ENCODE measurements around the gene KIF19. TPM values are rescaled to one million over a fixed set of nuclear protein-coding genes. Genes with fewer than 3 reads are reported as not detected.

Gene KIF19
- total RNA-seq, 4 donors from 2014 or later, result 0.12 to 0.76 TPM; not detected in 2

- H3K27ac ChIP-seq, result no peak overlapping the region
- no peaks in the 10 kb centered on the region for H3K36me3 ChIP-seq
- DNase-seq, result no peak
- WGBS, 2 donors, result 63 to 72% methylated on average over 4 to 5 of the region's 5 CpGs
- no peaks in the 10 kb centered on the region for H3K9me3 ChIP-seq
- H3K27me3 ChIP-seq, result peaks cover 0 to 15% (median 0%) of the 10 kb centered on the region in 4 donors
- H3K4me3 ChIP-seq, result no peak overlapping the region
- intact Hi-C loops (cut with DNase I), result no loop called here
- H3K4me1 ChIP-seq, result peaks cover 0 to 23% (median 4%) of the 10 kb centered on the region in 3 donors
- TF ChIP-seq POLR2A (IDR thresholded peaks at IDR 0.05), result no peak
- TF ChIP-seq, protein P1, sequence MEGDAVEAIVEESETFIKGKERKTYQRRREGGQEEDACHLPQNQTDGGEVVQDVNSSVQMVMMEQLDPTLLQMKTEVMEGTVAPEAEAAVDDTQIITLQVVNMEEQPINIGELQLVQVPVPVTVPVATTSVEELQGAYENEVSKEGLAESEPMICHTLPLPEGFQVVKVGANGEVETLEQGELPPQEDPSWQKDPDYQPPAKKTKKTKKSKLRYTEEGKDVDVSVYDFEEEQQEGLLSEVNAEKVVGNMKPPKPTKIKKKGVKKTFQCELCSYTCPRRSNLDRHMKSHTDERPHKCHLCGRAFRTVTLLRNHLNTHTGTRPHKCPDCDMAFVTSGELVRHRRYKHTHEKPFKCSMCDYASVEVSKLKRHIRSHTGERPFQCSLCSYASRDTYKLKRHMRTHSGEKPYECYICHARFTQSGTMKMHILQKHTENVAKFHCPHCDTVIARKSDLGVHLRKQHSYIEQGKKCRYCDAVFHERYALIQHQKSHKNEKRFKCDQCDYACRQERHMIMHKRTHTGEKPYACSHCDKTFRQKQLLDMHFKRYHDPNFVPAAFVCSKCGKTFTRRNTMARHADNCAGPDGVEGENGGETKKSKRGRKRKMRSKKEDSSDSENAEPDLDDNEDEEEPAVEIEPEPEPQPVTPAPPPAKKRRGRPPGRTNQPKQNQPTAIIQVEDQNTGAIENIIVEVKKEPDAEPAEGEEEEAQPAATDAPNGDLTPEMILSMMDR (IDR thresholded peaks at IDR 0.05), result no peak
Observed at GRCh38 chr17:74288785-74289184, 37.2 kb upstream of the KIF19 start.

- WGBS, 2 donors, result 61 to 94% methylated on average over 3 to 10 of the region's 11 CpGs
- intact Hi-C loops (cut with DNase I), result loop anchor here (10.0 kb wide), 1 partner anchor 75 kb away; the partner anchor contains the start of gene TTYH2
- no peak for TF ChIP-seq POLR2A (IDR thresholded peaks at IDR 0.05)
- TF ChIP-seq, protein P1 (IDR thresholded peaks at IDR 0.05), result no peak
Observed at GRCh38 chr17:74289688-74290087, 36.3 kb upstream of the KIF19 start.

GRCh38 chr17:74290340-74290739, 35.7 kb upstream of the KIF19 start:
- Histone ChIP-seq H3K27me3 (peaks cover 0 to under 1% (median 0%) of the 10 kb centered on the region in 4 donors), H3K27ac (peak overlapping the region in 1 of 4 donors; percentile 38), H3K4me1 (peaks cover 0 to 18% (median 4%) of the 10 kb centered on the region in 3 donors), H3K4me3 (no peak overlapping the region), H3K9me3 (no peaks in the 10 kb centered on the region), H3K36me3 (no peaks in the 10 kb centered on the region)
- no peak for DNase-seq
- intact Hi-C loops (cut with DNase I), result loop anchor here (10.0 kb wide), 1 partner anchor 76 kb away; the partner anchor contains the start of gene TTYH2
- no peak for TF ChIP-seq POLR2A (IDR thresholded peaks at IDR 0.05)
- TF ChIP-seq, protein P1 (IDR thresholded peaks at IDR 0.05), result no peak
- 41 to 54% methylated on average over 10 to 11 of the region's 11 CpGs for WGBS, 2 donors

More at GRCh38 chr17:74289688-74290087, 36.3 kb upstream of the KIF19 start:
- Histone ChIP-seq H3K4me3 (no peak overlapping the region), H3K36me3 (no peaks in the 10 kb centered on the region), H3K9me3 (no peaks in the 10 kb centered on the region), H3K27ac (no peak overlapping the region), H3K27me3 (peaks cover 0 to 7% (median 0%) of the 10 kb centered on the region in 4 donors), H3K4me1 (peaks cover 0 to 23% (median 4%) of the 10 kb centered on the region in 3 donors)
- no peak for DNase-seq

DNA sequence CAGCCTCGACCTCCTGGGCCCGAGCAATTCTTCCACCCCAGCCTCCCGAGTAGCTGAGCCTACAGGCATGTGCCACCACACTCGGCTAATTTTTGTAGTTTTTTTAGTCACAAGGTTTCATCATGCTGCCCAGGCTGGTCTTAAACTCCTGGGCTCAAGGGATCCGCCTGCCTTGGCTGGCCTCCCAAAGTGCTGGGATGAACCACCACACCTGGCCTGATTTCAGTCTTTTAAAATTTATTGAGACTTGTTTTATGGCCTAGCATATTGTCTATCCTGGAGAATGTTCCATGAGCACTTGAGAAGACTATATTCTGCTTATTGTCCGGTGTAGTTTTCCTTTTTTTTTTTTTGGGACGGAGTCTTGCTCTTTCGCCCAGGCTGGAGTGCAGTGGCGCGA, 33.5 kb upstream of the KIF19 start:
- H3K4me3 ChIP-seq, result no peak overlapping the region
- intact Hi-C loops (cut with DNase I), result loop anchor here (10.0 kb wide), 1 partner anchor 78 kb away; the partner anchor contains the start of gene TTYH2
- no peak for TF ChIP-seq POLR2A (IDR thresholded peaks at IDR 0.05)
- TF ChIP-seq, protein P1 (IDR thresholded peaks at IDR 0.05), result no peak
- no peaks in the 10 kb centered on the region for H3K9me3 ChIP-seq
- peaks cover 0 to 31% (median 4%) of the 10 kb centered on the region in 3 donors for H3K4me1 ChIP-seq
- DNase-seq, result no peak
- no peaks in the 10 kb centered on the region for H3K36me3 ChIP-seq
- H3K27me3 ChIP-seq, result peaks cover 0 to under 1% (median 0%) of the 10 kb centered on the region in 4 donors
- H3K27ac ChIP-seq, result no peak overlapping the region
- 76 to 84% methylated on average over 9 to 10 of the region's 10 CpGs for WGBS, 2 donors

GRCh38 chr17:74295625-74296547, 30.1 kb upstream of the KIF19 start:
- intact Hi-C loops (cut with DNase I), result loop anchor here (10.0 kb wide), 1 partner anchor 81 kb away; the partner anchor contains the start of gene TTYH2
- H3K9me3 ChIP-seq, result no peaks in the 10 kb centered on the region
- no peaks in the 10 kb centered on the region for H3K36me3 ChIP-seq
- TF ChIP-seq, protein P1 (IDR thresholded peaks at IDR 0.05), result no peak
- TF ChIP-seq POLR2A (IDR thresholded peaks at IDR 0.05), result no peak
- peaks cover 0 to 34% (median 0%) of the 10 kb centered on the region in 4 donors for H3K27me3 ChIP-seq
- 57 to 68% methylated on average over 8 to 10 of the region's 10 CpGs for WGBS, 2 donors
- H3K27ac ChIP-seq, result no peak overlapping the region
- H3K4me3 ChIP-seq, result no peak overlapping the region
- H3K4me1 ChIP-seq, result peaks cover 0 to 23% (median 0%) of the 10 kb centered on the region in 3 donors
- no peak for DNase-seq
